Activated naive CD8-positive, alpha-beta T cell treated with anti-CD3 and anti-CD28 coated beads, Interleukin-2, amount 10 ng/mL, durations not matched to agents 7 days and 5 days (primary cell): ENCODE measurements around the gene CFAP69. TPM values are rescaled to one million over a fixed set of nuclear protein-coding genes. Genes with fewer than 3 reads are reported as not detected.

Experiments used
- ATAC-seq: fragments of 150-1000 bp; cut with Tn5 transposase; one replicate; pipeline ENCODE4 v1.10.0; 2021; ENCODE audit warnings: low read depth, moderate library complexity
- POLR2A ChIA-PET: fragments of 350-600 bp; sonication (Branson Sonifier 250); formaldehyde crosslinking; loops from one replicate; lab custom pipeline; 2021; ENCODE audit warnings: antibody characterized with exemption; lab: Charles Lee
- DNase-seq: peaks from one replicate; pipeline ENCODE4 v3.0.0; 2021
- H3K27ac Mint-ChIP-seq: one replicate; pipeline ENCODE4 v1.8.0; 2022; ENCODE audit warnings: mild to moderate bottlenecking, mixed read lengths
- H3K27me3 Mint-ChIP-seq: one replicate; pipeline ENCODE4 v1.8.0; 2022; ENCODE audit warnings: mild to moderate bottlenecking, moderate library complexity, mixed read lengths
- H3K36me3 Mint-ChIP-seq: one replicate; pipeline ENCODE4 v1.8.0; 2021; ENCODE audit warnings: mild to moderate bottlenecking, mixed read lengths
- H3K4me1 Mint-ChIP-seq: one replicate; pipeline ENCODE4 v1.8.0; 2021; ENCODE audit warnings: mixed read lengths
- H3K4me3 Mint-ChIP-seq: one replicate; pipeline ENCODE4 v1.8.0; 2022; ENCODE audit warnings: mild to moderate bottlenecking, moderate library complexity, mixed read lengths
- H3K9me3 Mint-ChIP-seq: one replicate; pipeline ENCODE4 v1.8.0; 2021; ENCODE audit warnings: mixed read lengths
- total RNA-seq, 2 experiments: library from RNA; stranded (reverse); gene quantifications; one replicate each; pipeline ENCODE4 v1.2.3, GENCODE V29; 2021

Gene CFAP69
- total RNA-seq, 2 experiments from 2014 or later: 0.33 TPM; not detected in 1

- Mint-ChIP-seq H3K4me3 (no peak overlapping the region), H3K36me3 (no peaks in the 10 kb centered on the region), H3K9me3 (no peaks in the 10 kb centered on the region), H3K27ac (no peak overlapping the region), H3K27me3 (peaks cover 6% of the 10 kb centered on the region), H3K4me1 (no peaks in the 10 kb centered on the region)
- DNase-seq: no peak
- ATAC-seq: no peak
- POLR2A ChIA-PET: no interaction called here
Observed at GRCh38 chr7:90267263-90267858, 22.4 kb downstream of the CFAP69 start.

- Mint-ChIP-seq H3K4me3 (no peak overlapping the region), H3K27ac (no peak overlapping the region), H3K27me3 (peaks cover 9% of the 10 kb centered on the region), H3K4me1 (no peaks in the 10 kb centered on the region), H3K36me3 (no peaks in the 10 kb centered on the region), H3K9me3 (no peaks in the 10 kb centered on the region)
- no peak for ATAC-seq
- no peak for DNase-seq
- POLR2A ChIA-PET: no interaction called here
Observed at GRCh38 chr7:90269163-90269562, 24.2 kb downstream of the CFAP69 start.

- H3K27ac Mint-ChIP-seq: no peak overlapping the region
- H3K27me3 Mint-ChIP-seq: peaks cover 13% of the 10 kb centered on the region
- ATAC-seq (no peak), DNase-seq (no peak)
- no peaks in the 10 kb centered on the region for H3K4me1 Mint-ChIP-seq
- no peak overlapping the region for H3K4me3 Mint-ChIP-seq
- no peaks in the 10 kb centered on the region for H3K36me3 Mint-ChIP-seq
- POLR2A ChIA-PET: no interaction called here
- no peaks in the 10 kb centered on the region for H3K9me3 Mint-ChIP-seq
Observed at GRCh38 chr7:90270431-90271178, 25.6 kb downstream of the CFAP69 start.

GRCh38 chr7:90271753-90272152 lies 26.8 kb downstream of the CFAP69 start:
- no peak overlapping the region for H3K4me3 Mint-ChIP-seq
- no peak overlapping the region for H3K27ac Mint-ChIP-seq
- H3K9me3 Mint-ChIP-seq: no peaks in the 10 kb centered on the region
- no peaks in the 10 kb centered on the region for H3K36me3 Mint-ChIP-seq
- peaks cover 13% of the 10 kb centered on the region for H3K27me3 Mint-ChIP-seq
- no peaks in the 10 kb centered on the region for H3K4me1 Mint-ChIP-seq
- POLR2A ChIA-PET: no interaction called here
- ATAC-seq (no peak), DNase-seq (no peak)

- H3K9me3 Mint-ChIP-seq: no peaks in the 10 kb centered on the region
- H3K4me1 Mint-ChIP-seq: no peaks in the 10 kb centered on the region
- POLR2A ChIA-PET: no interaction called here
- H3K4me3 Mint-ChIP-seq: no peak overlapping the region
- no peak for DNase-seq
- H3K27ac Mint-ChIP-seq: no peak overlapping the region
- no peak for ATAC-seq
- H3K36me3 Mint-ChIP-seq: no peaks in the 10 kb centered on the region
- H3K27me3 Mint-ChIP-seq: peaks cover 13% of the 10 kb centered on the region
Observed at GRCh38 chr7:90272242-90272641, 27.3 kb downstream of the CFAP69 start.

GRCh38 chr7:90274161-90274560 lies 29.2 kb downstream of the CFAP69 start:
- no peak for ATAC-seq
- peaks cover 13% of the 10 kb centered on the region for H3K27me3 Mint-ChIP-seq
- H3K36me3 Mint-ChIP-seq: no peaks in the 10 kb centered on the region
- H3K9me3 Mint-ChIP-seq: no peaks in the 10 kb centered on the region
- POLR2A ChIA-PET: no interaction called here
- H3K4me3 Mint-ChIP-seq: no peak overlapping the region
- H3K27ac Mint-ChIP-seq: no peak overlapping the region
- no peak for DNase-seq
- H3K4me1 Mint-ChIP-seq: no peaks in the 10 kb centered on the region

GRCh38 chr7:90276033-90276728 lies 31.2 kb downstream of the CFAP69 start:
- no peak overlapping the region for H3K4me3 Mint-ChIP-seq
- ATAC-seq (no peak), DNase-seq (no peak)
- no peaks in the 10 kb centered on the region for H3K4me1 Mint-ChIP-seq
- H3K27me3 Mint-ChIP-seq: peaks cover 16% of the 10 kb centered on the region
- H3K9me3 Mint-ChIP-seq: no peaks in the 10 kb centered on the region
- H3K36me3 Mint-ChIP-seq: no peaks in the 10 kb centered on the region
- no peak overlapping the region for H3K27ac Mint-ChIP-seq
- POLR2A ChIA-PET: no interaction called here

GRCh38 chr7:90288154-90288553 lies 43.2 kb downstream of the CFAP69 start:
- Mint-ChIP-seq H3K4me3 (no peak overlapping the region), H3K27me3 (peaks cover 5% of the 10 kb centered on the region), H3K4me1 (peaks cover 7% of the 10 kb centered on the region), H3K27ac (no peak overlapping the region), H3K36me3 (no peaks in the 10 kb centered on the region), H3K9me3 (peaks cover 1% of the 10 kb centered on the region)
- POLR2A ChIA-PET: no interaction called here
- ATAC-seq (no peak), DNase-seq (no peak)

GRCh38 chr7:90290244-90291113 lies 45.5 kb downstream of the CFAP69 start:
- no peak overlapping the region for H3K4me3 Mint-ChIP-seq
- no peaks in the 10 kb centered on the region for H3K36me3 Mint-ChIP-seq
- no peak for ATAC-seq
- DNase-seq: no peak
- no peak overlapping the region for H3K27ac Mint-ChIP-seq
- POLR2A ChIA-PET: interaction anchor here (0.7 kb wide), 1 partner anchor 130 kb away, joined by 3 read pairs; no protein-coding TSS in a partner anchor
- H3K27me3 Mint-ChIP-seq: peaks cover 5% of the 10 kb centered on the region
- peaks cover 1% of the 10 kb centered on the region for H3K9me3 Mint-ChIP-seq
- H3K4me1 Mint-ChIP-seq: peaks cover 4% of the 10 kb centered on the region

- DNase-seq (no peak), ATAC-seq (no peak)
- no peak overlapping the region for H3K4me3 Mint-ChIP-seq
- POLR2A ChIA-PET: no interaction called here
- no peaks in the 10 kb centered on the region for H3K9me3 Mint-ChIP-seq
- peaks cover 10% of the 10 kb centered on the region for H3K27me3 Mint-ChIP-seq
- H3K36me3 Mint-ChIP-seq: no peaks in the 10 kb centered on the region
- H3K27ac Mint-ChIP-seq: no peak overlapping the region
- H3K4me1 Mint-ChIP-seq: no peaks in the 10 kb centered on the region
Observed at GRCh38 chr7:90298145-90299038, 53.4 kb downstream of the CFAP69 start.

GRCh38 chr7:90303241-90303640 lies 58.3 kb downstream of the CFAP69 start:
- POLR2A ChIA-PET: no interaction called here
- DNase-seq: no peak
- Mint-ChIP-seq H3K27me3 (peaks cover 9% of the 10 kb centered on the region), H3K9me3 (no peaks in the 10 kb centered on the region), H3K27ac (no peak overlapping the region), H3K4me3 (no peak overlapping the region), H3K36me3 (no peaks in the 10 kb centered on the region), H3K4me1 (no peaks in the 10 kb centered on the region)
- no peak for ATAC-seq

- Mint-ChIP-seq H3K27me3 (peaks cover 9% of the 10 kb centered on the region), H3K4me3 (no peak overlapping the region), H3K4me1 (no peaks in the 10 kb centered on the region), H3K36me3 (no peaks in the 10 kb centered on the region), H3K27ac (no peak overlapping the region), H3K9me3 (no peaks in the 10 kb centered on the region)
- ATAC-seq (no peak), DNase-seq (no peak)
- POLR2A ChIA-PET: no interaction called here
Observed at GRCh38 chr7:90309872-90310271, 64.9 kb downstream of the CFAP69 start.
